Progenitor cell of endocrine pancreas (in vitro differentiated cells): Measurements from ENCODE around the gene COL6A5. TPM values are rescaled to one million over a fixed set of nuclear protein-coding genes. Genes with fewer than 3 reads are reported as not detected.

Source experiments
- DNase-seq: peaks from one replicate; pipeline ENCODE4 v3.0.0; 2021; ENCODE audit warnings: low spot score; ENCODE audit not compliant: unreplicated experiment
- H3K27ac Mint-ChIP-seq: 2 replicates; pipeline ENCODE4 v1.8.0; 2021; ENCODE audit warnings: mild to moderate bottlenecking, moderate library complexity, mixed read lengths
- H3K27me3 Mint-ChIP-seq: 2 replicates; pipeline ENCODE4 v1.8.0; 2021; ENCODE audit warnings: mixed read lengths
- H3K36me3 Mint-ChIP-seq: 2 replicates; pipeline ENCODE4 v1.8.0; 2022; ENCODE audit warnings: mixed read lengths; ENCODE audit not compliant: insufficient read depth
- H3K4me1 Mint-ChIP-seq: 2 replicates; pipeline ENCODE4 v1.8.0; 2021; ENCODE audit warnings: low read depth, mixed read lengths
- H3K4me3 Mint-ChIP-seq: 2 replicates; pipeline ENCODE4 v1.8.0; 2021; ENCODE audit warnings: low read depth, mild to moderate bottlenecking, moderate library complexity, mixed read lengths
- H3K9me3 Mint-ChIP-seq: 2 replicates; pipeline ENCODE4 v1.8.0; 2021; ENCODE audit warnings: low read depth, mixed read lengths
- total RNA-seq: library from RNA; stranded (reverse); gene quantifications from 2 replicates; pipeline ENCODE4 v1.2.1, GENCODE V29; 2021
- TF ChIP-seq, protein P1 (sequence below): fragments of 200-600 bp; sonication (generic); IDR thresholded peaks from one replicate; pipeline ENCODE4 v1.5.0; 2021; ENCODE audit warnings: antibody characterized with exemption, mild to moderate bottlenecking; ENCODE audit not compliant: unreplicated experiment

The COL6A5 gene
- total RNA-seq, 1 donor from 2014 or later: not detected

- TF ChIP-seq, protein P1, sequence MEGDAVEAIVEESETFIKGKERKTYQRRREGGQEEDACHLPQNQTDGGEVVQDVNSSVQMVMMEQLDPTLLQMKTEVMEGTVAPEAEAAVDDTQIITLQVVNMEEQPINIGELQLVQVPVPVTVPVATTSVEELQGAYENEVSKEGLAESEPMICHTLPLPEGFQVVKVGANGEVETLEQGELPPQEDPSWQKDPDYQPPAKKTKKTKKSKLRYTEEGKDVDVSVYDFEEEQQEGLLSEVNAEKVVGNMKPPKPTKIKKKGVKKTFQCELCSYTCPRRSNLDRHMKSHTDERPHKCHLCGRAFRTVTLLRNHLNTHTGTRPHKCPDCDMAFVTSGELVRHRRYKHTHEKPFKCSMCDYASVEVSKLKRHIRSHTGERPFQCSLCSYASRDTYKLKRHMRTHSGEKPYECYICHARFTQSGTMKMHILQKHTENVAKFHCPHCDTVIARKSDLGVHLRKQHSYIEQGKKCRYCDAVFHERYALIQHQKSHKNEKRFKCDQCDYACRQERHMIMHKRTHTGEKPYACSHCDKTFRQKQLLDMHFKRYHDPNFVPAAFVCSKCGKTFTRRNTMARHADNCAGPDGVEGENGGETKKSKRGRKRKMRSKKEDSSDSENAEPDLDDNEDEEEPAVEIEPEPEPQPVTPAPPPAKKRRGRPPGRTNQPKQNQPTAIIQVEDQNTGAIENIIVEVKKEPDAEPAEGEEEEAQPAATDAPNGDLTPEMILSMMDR: no peak
- no peak for DNase-seq
- Mint-ChIP-seq H3K27ac (no peak overlapping the region), H3K36me3 (no peaks in the 10 kb centered on the region), H3K9me3 (no peaks in the 10 kb centered on the region), H3K4me1 (no peaks in the 10 kb centered on the region), H3K4me3 (no peak overlapping the region), H3K27me3 (no peaks in the 10 kb centered on the region)
These were observed 114.5 kb downstream of the COL6A5 start for GRCh38 chr3:130459944-130460343.

DNA sequence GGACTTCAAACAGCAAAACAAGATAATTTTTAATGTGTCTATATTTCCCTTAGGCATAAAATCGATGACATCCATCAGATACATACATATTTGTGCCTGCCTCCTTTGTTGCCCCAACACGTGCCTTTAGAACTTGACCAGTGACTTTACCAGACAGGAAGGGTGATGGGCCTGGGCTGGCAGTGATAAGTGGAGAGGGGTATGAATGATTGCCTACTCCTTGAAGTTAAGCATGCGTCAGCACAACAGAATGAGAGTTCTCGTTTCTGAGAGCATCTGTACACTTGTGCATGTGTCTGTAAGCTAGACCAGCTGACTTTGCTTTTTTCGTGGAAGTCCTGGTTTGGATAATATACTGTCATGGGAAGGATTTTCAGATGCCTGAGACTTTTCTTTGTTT, 116.6 kb downstream of the COL6A5 start:
- Mint-ChIP-seq H3K27me3 (no peaks in the 10 kb centered on the region), H3K4me1 (no peaks in the 10 kb centered on the region), H3K27ac (no peak overlapping the region), H3K36me3 (no peaks in the 10 kb centered on the region), H3K9me3 (no peaks in the 10 kb centered on the region), H3K4me3 (no peak overlapping the region)
- TF ChIP-seq, protein P1: no peak
- DNase-seq: no peak

- no peak for DNase-seq
- no peak overlapping the region for H3K27ac Mint-ChIP-seq
- no peaks in the 10 kb centered on the region for H3K27me3 Mint-ChIP-seq
- TF ChIP-seq, protein P1: no peak
- no peaks in the 10 kb centered on the region for H3K4me1 Mint-ChIP-seq
- no peaks in the 10 kb centered on the region for H3K36me3 Mint-ChIP-seq
- H3K4me3 Mint-ChIP-seq: no peak overlapping the region
- H3K9me3 Mint-ChIP-seq: no peaks in the 10 kb centered on the region
These were observed 117.7 kb downstream of the COL6A5 start for GRCh38 chr3:130463221-130463620.

DNA sequence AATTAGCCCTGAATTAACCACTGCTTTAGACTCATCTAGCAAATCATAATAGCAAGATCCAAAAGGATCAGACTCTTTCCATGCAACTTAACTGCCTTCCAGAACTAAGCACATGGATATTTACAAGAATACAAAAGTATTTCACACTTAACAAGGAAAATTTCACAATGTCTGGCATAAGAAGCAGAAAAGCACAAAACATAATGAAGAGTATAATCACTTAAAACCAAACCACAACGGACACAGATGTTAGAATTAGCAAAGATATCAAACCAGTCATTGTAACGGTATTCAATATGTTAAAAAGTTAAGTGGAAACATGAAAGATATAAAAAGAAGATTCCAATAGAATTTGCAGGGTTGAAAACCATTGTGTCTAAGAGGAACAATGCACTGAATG, 120.0 kb downstream of the COL6A5 start:
- Mint-ChIP-seq H3K4me3 (no peak overlapping the region), H3K27ac (no peak overlapping the region), H3K4me1 (no peaks in the 10 kb centered on the region), H3K9me3 (no peaks in the 10 kb centered on the region), H3K27me3 (no peaks in the 10 kb centered on the region), H3K36me3 (no peaks in the 10 kb centered on the region)
- DNase-seq: no peak
- TF ChIP-seq, protein P1: no peak

- no peak overlapping the region for H3K4me3 Mint-ChIP-seq
- no peaks in the 10 kb centered on the region for H3K9me3 Mint-ChIP-seq
- H3K36me3 Mint-ChIP-seq: no peaks in the 10 kb centered on the region
- DNase-seq: no peak
- H3K27me3 Mint-ChIP-seq: no peaks in the 10 kb centered on the region
- TF ChIP-seq, protein P1: no peak
- no peaks in the 10 kb centered on the region for H3K4me1 Mint-ChIP-seq
- no peak overlapping the region for H3K27ac Mint-ChIP-seq
These were observed 122.8 kb downstream of the COL6A5 start for GRCh38 chr3:130468311-130468710.
